GM12875 (cell line): ENCODE measurements around the gene SNX15.

Source experiments
- H3K4me3 ChIP-seq: one replicate; pipeline ENCODE4 v1.5.1; 2011; ENCODE audit warnings: low read depth, low read length, control low read depth
- TF ChIP-seq, protein P1 (sequence below): IDR thresholded peaks from 2 replicates; pipeline ENCODE4 v1.5.1; 2011; ENCODE audit warnings: low read depth, mild to moderate bottlenecking, control low read depth, inconsistent platforms, low read length, moderate library complexity, borderline replicate concordance; ENCODE audit not compliant: insufficient read depth

The SNX15 gene

DNA sequence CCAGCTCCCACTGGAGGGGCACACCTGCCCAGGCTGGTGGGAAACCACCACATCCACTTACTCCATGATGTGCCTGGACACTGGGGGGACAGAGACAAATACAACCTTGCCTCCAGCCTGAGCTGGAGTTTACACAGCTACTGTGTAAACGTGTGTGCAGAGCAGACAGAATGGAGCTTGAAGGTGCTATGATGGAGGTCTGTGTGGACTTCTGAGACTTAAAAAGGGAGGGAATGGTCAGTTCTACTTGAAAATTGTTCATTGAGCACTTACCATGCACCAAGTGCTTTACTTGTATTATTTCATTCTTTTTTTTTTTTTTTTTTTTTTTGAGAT lies 45.4 kb downstream of the SNX15 start:
- TF ChIP-seq, protein P1, sequence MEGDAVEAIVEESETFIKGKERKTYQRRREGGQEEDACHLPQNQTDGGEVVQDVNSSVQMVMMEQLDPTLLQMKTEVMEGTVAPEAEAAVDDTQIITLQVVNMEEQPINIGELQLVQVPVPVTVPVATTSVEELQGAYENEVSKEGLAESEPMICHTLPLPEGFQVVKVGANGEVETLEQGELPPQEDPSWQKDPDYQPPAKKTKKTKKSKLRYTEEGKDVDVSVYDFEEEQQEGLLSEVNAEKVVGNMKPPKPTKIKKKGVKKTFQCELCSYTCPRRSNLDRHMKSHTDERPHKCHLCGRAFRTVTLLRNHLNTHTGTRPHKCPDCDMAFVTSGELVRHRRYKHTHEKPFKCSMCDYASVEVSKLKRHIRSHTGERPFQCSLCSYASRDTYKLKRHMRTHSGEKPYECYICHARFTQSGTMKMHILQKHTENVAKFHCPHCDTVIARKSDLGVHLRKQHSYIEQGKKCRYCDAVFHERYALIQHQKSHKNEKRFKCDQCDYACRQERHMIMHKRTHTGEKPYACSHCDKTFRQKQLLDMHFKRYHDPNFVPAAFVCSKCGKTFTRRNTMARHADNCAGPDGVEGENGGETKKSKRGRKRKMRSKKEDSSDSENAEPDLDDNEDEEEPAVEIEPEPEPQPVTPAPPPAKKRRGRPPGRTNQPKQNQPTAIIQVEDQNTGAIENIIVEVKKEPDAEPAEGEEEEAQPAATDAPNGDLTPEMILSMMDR = no peak
- no peak overlapping the region for H3K4me3 ChIP-seq

- TF ChIP-seq, protein P1 = no peak
- no peak overlapping the region for H3K4me3 ChIP-seq
These were observed 50.2 kb downstream of the SNX15 start for GRCh38 chr11:65077451-65077850.

GRCh38 chr11:65078151-65078550 lies 50.9 kb downstream of the SNX15 start:
- TF ChIP-seq, protein P1 = peak; percentile 88
- H3K4me3 ChIP-seq = no peak overlapping the region

GRCh38 chr11:65078786-65079342 lies 51.6 kb downstream of the SNX15 start:
- H3K4me3 ChIP-seq = peak overlapping the region; percentile 12
- TF ChIP-seq, protein P1 = no peak

DNA sequence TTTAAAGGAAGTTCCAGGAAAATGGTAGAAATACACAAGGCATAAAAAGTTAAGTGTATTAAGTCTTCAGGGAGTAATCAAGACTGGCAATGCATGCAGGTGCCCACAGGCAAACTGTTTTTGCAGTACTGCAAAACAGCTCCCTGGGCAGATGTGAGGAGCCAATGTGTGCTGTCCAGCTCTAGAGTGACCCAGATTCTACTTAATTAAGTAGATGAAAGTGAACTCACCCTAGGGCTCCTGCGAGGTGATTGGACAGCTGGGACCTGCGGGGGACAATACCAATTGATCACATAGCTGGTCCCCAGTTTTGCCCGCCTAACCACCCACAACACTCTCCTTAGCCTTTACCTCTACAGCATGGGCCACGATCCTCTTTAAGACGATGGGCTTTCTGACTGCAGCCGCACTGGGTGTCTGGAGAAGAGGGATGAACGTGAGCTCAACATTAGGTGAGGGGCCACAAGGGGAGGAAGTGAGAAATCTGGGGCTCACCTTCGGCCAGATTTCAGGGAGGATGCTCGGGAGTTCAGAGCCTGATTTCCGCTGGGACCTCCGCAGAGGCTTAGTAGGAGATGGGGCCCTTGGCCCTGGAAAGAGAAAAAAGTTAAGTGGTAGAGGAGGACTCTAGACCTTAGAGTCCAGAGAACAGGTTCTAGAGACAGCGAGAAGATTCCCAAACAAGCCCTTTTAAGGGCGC lies 56.0 kb downstream of the SNX15 start:
- peak overlapping the region; percentile 84 for H3K4me3 ChIP-seq
- TF ChIP-seq, protein P1 = no peak

- peak within 1 kb of the TSS; percentile 84 for H3K4me3 ChIP-seq
- TF ChIP-seq, protein P1 = no peak
These were observed 56.8 kb downstream of the SNX15 start, which contains the start of the genes CDCA5 and ZFPL1 for GRCh38 chr11:65083834-65084597. TSS of gene CDCA5 (minus strand) at chr11:65084040. CDS start at chr11:65083978, 62 bp downstream. TSS of gene ZFPL1 (plus strand) at chr11:65084222. CDS start at chr11:65084699, 477 bp downstream.
